IPS-20b (cell line): ENCODE results near the gene RINT1.
"Not testable (repeated sequence)": the region's sequence is repeated elsewhere in the genome, so short reads cannot be mapped to it uniquely, and the experiment has no call there.

ENCODE experiments used
- H3K27ac ChIP-seq: one replicate; pipeline ENCODE4 v1.5.1; 2013; ENCODE audit warnings: low read length
- H3K27me3 ChIP-seq: 2 replicates; pipeline ENCODE4 v1.6.1; 2013; ENCODE audit warnings: mild to moderate bottlenecking, low read length, inconsistent platforms; ENCODE audit not compliant: insufficient read depth
- H3K36me3 ChIP-seq: 2 replicates; pipeline ENCODE4 v1.6.1; 2013; ENCODE audit warnings: low read depth, mild to moderate bottlenecking, inconsistent platforms, low read length, moderate library complexity; ENCODE audit not compliant: insufficient read depth
- H3K4me1 ChIP-seq: 2 replicates; pipeline ENCODE4 v1.6.1; 2013; ENCODE audit warnings: mild to moderate bottlenecking, control low read depth, inconsistent platforms, low read length, moderate library complexity; ENCODE audit not compliant: insufficient read depth
- H3K4me3 ChIP-seq: 2 replicates; pipeline ENCODE4 v1.5.1; 2013; ENCODE audit warnings: mild to moderate bottlenecking, low read length, inconsistent platforms
- H3K9ac ChIP-seq: 2 replicates; pipeline ENCODE4 v1.6.1; 2013; ENCODE audit warnings: low read depth, mild to moderate bottlenecking, inconsistent platforms, low read length, moderate library complexity
- H3K9me3 ChIP-seq: 2 replicates; pipeline ENCODE4 v1.6.1; 2013; ENCODE audit warnings: mild to moderate bottlenecking, low read depth, low read length, inconsistent platforms; ENCODE audit not compliant: insufficient read depth

The RINT1 gene

DNA sequence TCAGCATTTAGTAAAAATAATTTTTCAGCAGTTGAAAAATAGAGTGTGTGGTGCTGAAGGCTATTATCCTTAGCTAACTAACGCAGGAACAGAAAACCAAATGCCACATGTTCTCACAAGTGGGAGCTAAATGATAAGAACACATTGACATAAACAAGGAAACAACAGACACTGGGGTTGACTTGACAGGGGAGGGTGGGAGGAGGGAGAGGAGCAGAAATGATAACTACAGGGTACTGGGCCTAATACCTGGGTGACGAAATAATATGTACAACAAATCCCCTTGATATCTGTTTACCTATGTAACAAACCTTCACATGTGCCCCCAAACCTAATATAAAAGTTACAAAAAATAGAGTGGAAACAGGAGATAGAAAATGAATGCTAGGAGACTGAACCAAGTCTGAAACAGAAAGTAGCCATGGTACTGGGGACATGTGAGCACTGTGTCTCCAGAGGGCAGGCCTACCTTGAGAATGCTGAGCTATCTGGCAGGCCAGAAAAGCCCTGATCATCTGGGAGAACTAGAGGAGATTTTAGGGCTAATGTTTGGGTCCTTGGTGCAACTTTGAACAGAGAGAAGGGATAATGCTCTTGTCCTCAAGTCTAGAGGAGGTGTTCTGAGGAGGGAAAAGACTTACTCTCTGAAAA, 54.0 kb downstream of the RINT1 start:
- H3K4me3 ChIP-seq = no peak overlapping the region
- H3K9me3 ChIP-seq = no peaks in the 10 kb centered on the region
- peaks cover 3% of the 10 kb centered on the region; the same call in 1 of the 2 replicates for H3K4me1 ChIP-seq
- H3K27me3 ChIP-seq = no peaks in the 10 kb centered on the region
- H3K27ac ChIP-seq = no peak overlapping the region
- no peaks in the 10 kb centered on the region for H3K36me3 ChIP-seq
- H3K9ac ChIP-seq = no peak overlapping the region

DNA sequence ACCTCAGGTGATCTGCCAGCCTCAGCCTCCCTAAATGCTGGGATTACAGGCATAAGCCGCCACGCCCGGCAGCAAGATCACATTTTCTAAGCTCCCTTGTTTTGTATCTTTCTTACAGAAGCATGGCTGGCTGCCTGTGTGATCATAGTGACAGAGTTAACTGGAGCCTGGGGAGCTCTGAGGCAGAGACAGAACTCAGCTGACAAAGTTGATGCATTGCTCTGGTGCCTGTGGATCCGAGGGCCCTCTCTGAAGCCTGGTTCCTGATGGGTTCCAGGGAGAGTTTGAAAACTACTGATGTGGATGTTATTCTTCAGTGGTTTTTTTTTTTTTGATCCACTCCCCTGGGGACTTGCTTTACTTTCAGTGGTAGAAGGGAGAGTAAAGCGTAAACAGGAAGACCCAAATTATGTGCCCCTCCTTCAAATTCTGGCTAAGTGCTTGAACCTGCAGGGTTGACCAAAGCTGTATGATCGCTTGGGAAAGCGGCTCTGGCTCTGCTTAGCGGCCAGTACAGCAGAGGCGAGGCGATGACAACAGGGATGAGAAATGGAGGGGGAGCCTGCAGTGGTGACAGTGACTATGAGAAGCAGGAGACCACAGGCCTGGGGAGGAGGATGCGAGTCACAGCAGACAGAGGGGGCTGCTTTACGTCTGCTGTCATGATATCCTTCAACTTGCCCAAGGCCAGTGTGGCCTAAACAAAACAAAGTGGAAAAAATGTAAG, 56.1 kb downstream of the RINT1 start:
- Histone ChIP-seq H3K4me3 (no peak overlapping the region), H3K27me3 (no peaks in the 10 kb centered on the region), H3K9me3 (no peaks in the 10 kb centered on the region), H3K36me3 (no peaks in the 10 kb centered on the region), H3K4me1 (no peaks in the 10 kb centered on the region), H3K9ac (no peak overlapping the region), H3K27ac (no peak overlapping the region)

DNA sequence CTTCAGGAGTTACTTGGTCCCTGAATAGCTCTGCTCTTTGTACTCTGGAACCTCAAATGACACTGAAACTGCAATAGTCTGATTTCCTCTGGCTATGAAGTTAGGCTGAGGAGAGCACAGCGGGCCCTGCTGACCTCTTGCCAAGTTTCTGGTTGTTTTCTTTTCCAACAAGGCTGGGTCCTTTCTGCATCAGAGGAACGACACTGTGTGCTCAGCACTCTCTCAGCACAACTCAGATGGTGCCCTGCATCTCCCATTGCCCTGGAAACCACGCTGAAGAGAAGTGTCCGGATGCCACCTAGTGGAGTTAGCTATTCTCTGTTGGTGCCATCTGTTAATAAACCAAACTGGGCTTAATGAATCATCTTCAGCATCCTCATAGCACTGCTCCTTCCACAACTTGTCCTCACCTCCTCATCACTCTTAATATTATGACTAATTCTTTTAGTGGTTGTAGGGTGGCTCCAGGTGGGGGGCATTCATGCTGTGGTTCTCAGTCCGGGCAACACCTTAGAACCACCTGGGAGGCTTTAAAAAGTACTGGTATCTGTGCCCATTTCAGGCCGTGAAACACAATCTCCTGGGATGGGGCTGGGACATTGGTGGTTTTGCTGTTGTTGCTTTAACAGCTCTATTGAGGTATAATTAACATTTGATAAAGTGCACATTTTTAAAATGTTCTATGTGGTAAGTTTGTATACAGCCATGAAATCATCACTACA, 57.5 kb downstream of the RINT1 start:
- Histone ChIP-seq H3K4me3 (no peak overlapping the region), H3K9ac (no peak overlapping the region), H3K4me1 (no peaks in the 10 kb centered on the region; the same call in 1 of the 2 replicates), H3K36me3 (no peaks in the 10 kb centered on the region), H3K27me3 (no peaks in the 10 kb centered on the region), H3K27ac (no peak overlapping the region), H3K9me3 (no peaks in the 10 kb centered on the region)

DNA sequence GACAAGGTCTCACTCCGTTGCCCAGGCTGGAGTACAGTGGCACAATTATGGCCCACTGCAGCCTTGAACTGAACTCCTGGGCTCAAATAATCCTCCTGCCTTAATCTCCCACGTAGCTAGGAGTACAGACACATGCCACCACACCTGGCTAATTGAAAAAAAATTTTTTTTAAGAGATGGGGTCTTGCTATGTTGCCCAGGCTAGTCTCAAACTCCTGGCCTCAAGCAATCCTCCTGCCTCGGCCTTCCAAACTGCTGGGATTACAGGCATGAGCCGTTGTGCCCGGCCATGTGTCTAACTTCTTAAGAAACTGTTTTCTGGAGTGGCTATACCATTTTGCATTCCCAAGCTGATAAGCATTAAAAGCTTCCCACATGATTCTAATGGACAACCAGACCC, 58.8 kb downstream of the RINT1 start:
- Histone ChIP-seq H3K9me3 (no peaks in the 10 kb centered on the region), H3K9ac (no peak overlapping the region), H3K27ac (no peak overlapping the region), H3K4me1 (no peaks in the 10 kb centered on the region; the same call in 1 of the 2 replicates), H3K4me3 (no peak overlapping the region), H3K36me3 (no peaks in the 10 kb centered on the region), H3K27me3 (no peaks in the 10 kb centered on the region)

DNA sequence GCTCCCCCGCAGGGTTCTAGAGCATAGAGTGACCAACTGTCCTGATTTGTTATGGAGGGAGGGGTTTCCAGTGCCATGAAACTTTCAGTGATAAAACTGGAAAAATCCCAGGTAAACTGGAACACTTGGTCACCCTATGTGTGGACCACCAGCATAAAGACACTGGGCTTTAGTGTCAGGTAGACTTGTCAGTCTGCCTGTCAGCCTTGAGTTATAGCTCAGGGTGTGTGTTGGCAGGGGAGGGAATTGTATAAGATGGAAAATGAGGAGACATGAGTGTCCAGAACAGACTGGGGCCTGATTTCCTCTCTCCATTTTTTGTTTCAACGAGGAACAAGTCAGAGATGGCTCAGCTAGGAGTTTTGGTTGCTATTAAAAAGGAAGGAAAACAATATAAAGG, 59.5 kb downstream of the RINT1 start:
- no peak overlapping the region for H3K9ac ChIP-seq
- peaks cover 2% of the 10 kb centered on the region; the same call in 1 of the 2 replicates for H3K4me1 ChIP-seq

DNA sequence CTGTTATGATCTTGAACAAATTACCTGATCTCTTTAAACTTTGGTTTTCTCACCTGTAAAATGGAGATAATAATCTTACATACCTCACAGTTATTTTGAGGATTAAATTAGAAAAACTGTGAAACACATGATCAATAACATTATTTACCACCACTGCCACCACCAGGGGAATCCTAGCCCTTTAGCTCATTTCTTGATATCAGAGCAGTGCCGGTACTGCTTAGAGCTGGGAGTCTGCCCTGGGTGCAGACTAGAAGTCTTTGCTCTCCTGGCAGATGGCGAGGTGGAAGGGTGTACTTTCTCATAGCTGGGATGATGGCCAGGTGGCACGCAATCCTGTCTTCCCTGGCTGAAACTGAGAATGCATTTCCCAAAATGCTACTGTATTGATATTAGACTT, 62.0 kb downstream of the RINT1 start:
- peaks cover 6% of the 10 kb centered on the region; the same call in 1 of the 2 replicates for H3K4me1 ChIP-seq
- no peak overlapping the region for H3K4me3 ChIP-seq
- no peaks in the 10 kb centered on the region for H3K36me3 ChIP-seq
- H3K9me3 ChIP-seq = no peaks in the 10 kb centered on the region
- no peak overlapping the region for H3K9ac ChIP-seq
- no peaks in the 10 kb centered on the region for H3K27me3 ChIP-seq
- no peak overlapping the region for H3K27ac ChIP-seq

More for the DNA sequence above, 59.5 kb downstream of the RINT1 start:
- Histone ChIP-seq H3K36me3 (no peaks in the 10 kb centered on the region), H3K4me3 (no peak overlapping the region), H3K27ac (no peak overlapping the region), H3K9me3 (no peaks in the 10 kb centered on the region), H3K27me3 (no peaks in the 10 kb centered on the region)

DNA sequence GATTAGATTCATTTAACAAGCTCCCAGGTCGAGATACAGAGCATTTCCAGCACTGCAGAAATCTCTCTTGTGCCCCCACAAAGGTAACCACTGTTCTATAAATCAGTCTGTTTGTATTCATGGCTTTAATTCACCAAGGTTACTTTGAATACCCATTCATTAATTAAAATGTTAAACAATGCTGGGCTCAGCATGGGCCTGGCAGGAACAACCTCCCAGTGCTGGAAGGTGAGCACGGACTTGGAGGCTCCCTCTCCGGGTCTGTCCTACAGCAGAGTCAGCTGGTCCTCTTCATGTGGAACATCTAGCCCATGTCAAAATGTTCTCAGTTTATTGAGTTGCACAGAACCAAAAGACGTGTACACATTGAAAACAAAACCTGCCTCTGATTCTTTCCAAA, 64.9 kb downstream of the RINT1 start:
- Histone ChIP-seq H3K9ac (no peak overlapping the region), H3K27me3 (no peaks in the 10 kb centered on the region), H3K36me3 (no peaks in the 10 kb centered on the region), H3K27ac (no peak overlapping the region), H3K9me3 (no peaks in the 10 kb centered on the region), H3K4me3 (peak overlapping the region; percentile 0; the same call in 1 of the 2 replicates), H3K4me1 (peaks cover 12% of the 10 kb centered on the region; the same call in 1 of the 2 replicates)

DNA sequence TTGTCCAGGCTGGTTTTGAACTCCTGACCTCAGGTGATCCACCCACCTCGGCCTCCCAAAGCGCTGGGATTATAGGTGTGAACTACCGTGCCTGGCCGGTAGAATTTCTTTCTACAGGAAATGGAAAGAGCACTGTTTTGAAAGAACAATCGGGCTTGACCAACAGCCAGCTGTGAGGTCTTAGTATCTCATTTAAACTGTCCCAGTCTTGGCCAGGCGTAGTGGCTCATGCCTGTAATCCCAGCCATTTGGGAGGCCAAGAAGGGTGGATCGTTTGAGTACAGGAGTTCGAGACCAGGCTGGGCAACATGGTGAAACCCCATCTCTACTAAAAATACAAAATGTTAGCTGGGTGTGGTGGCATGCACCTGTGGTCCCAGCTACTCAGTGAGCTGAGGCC, 67.1 kb downstream of the RINT1 start:
- H3K4me1 ChIP-seq = peaks cover 12% of the 10 kb centered on the region; the same call in 1 of the 2 replicates
- H3K4me3 ChIP-seq, H3K27me3 ChIP-seq, H3K27ac ChIP-seq, H3K9me3 ChIP-seq, H3K9ac ChIP-seq, H3K36me3 ChIP-seq: not testable (repeated sequence)

DNA sequence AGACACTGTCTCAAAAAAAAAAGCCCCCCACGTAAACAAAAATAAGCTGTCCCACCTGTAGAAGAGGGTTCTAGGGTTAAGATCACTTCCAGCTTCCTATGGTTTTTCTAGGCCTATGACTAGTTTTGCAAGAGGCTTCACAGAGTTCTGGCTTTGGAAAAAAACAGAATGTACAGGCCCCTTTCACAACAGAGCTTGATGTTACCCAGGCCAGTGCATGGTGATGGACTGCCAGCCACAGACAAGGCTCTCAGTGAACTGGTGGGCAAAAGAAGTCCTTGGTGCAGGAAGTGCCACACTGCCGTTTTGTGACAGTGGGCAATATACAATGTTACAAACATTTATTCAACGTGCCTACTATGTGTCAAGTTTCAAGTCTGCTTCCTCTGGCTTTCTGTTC, 67.5 kb downstream of the RINT1 start:
- Histone ChIP-seq H3K36me3 (no peaks in the 10 kb centered on the region), H3K4me1 (peaks cover 12% of the 10 kb centered on the region; the same call in 1 of the 2 replicates), H3K4me3 (no peak overlapping the region), H3K27ac (no peak overlapping the region), H3K9ac (no peak overlapping the region), H3K9me3 (no peaks in the 10 kb centered on the region), H3K27me3 (no peaks in the 10 kb centered on the region)

DNA sequence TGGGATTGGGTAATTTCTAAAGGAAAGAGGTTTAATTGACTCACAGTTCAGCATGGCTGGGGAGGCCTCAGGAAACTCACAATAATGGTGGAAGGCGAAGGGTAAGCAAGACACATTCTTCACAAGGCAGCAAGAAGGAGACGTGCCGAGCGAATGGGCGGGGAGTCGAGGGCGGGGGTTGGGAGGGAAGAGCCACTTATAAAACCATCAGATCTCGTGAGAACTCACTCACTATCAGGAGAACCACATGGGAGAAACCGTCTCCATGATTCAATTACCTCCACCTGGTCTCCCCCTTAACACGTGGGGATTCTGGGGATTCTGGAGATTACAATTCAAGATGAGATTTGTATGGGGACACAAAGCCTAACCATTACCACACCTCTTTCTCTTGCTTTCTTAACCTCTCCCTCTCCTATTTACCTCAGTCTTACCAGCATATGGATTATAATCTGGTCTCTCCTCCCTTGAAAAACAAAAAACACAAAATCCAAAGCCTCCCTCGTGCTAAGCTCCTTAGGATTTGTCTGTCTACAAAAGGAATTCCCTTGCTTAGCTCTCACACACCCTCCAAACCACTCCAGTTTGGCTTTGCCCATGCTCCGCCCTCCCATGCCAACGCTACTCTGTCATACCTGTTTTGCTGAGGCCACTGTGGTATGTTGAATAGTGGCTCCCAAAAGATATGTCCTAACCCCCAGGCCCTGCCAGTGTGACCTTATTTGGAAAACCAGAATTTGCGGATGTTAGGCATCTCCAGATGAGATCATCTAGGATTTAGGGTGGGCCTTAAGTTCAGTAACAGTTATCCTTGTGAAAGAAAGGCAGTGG, 68.9 kb downstream of the RINT1 start:
- no peaks in the 10 kb centered on the region for H3K9me3 ChIP-seq
- no peak overlapping the region for H3K27ac ChIP-seq
- H3K36me3 ChIP-seq = no peaks in the 10 kb centered on the region
- H3K4me3 ChIP-seq = no peak overlapping the region
- no peak overlapping the region; the same call in 1 of the 2 replicates for H3K9ac ChIP-seq
- peaks cover 12% of the 10 kb centered on the region; the same call in 1 of the 2 replicates for H3K4me1 ChIP-seq
- H3K27me3 ChIP-seq = no peaks in the 10 kb centered on the region
